Suprapubic skin (tissue), 4 donors: ENCODE data around the gene NOP10.

Experiments
- CTCF ChIP-seq, 2 donors: fragments of 200-600 bp in 1 of 2; fragments of 450-650 bp in 1 of 2; sonication (generic) in 1 of 2; IDR thresholded peaks; one replicate each; pipeline ENCODE4 v1.5.1; 2016 to 2019; ENCODE audit warnings: antibody characterized with exemption in 2 of 2, mild to moderate bottlenecking in 1 of 2, moderate library complexity in 1 of 2
- EP300 ChIP-seq: sonication (generic); formaldehyde crosslinking; IDR thresholded peaks from one replicate; pipeline ENCODE4 v1.6.1; 2017; ENCODE audit warnings: antibody characterized with exemption
- POLR2A ChIP-seq, 2 donors: fragments of 450-650 bp; IDR thresholded peaks; one replicate each; pipeline ENCODE4 v1.6.1; 2017; ENCODE audit warnings: antibody characterized with exemption in 2 of 2, mild to moderate bottlenecking in 2 of 2, moderate library complexity in 2 of 2
- POLR2AphosphoS5 ChIP-seq, 3 donors: sonication (generic); formaldehyde crosslinking; IDR thresholded peaks; one replicate each; pipeline ENCODE4 v1.6.1; 2017; ENCODE audit warnings: antibody characterized with exemption in 3 of 3

GRCh38 chr15:34374816-34375215, 31.9 kb upstream of the NOP10 start:
- TF ChIP-seq POLR2A (IDR thresholded peaks at IDR 0.05) (no peak), CTCF (IDR thresholded peaks at IDR 0.05) (no peak), POLR2AphosphoS5 (IDR thresholded peaks at IDR 0.05) (no peak), EP300 (no peak)
